H9 (cell line): ENCODE measurements around the gene PTGS1. TPM values are rescaled to one million over a fixed set of nuclear protein-coding genes. Genes with fewer than 3 reads are reported as not detected.

Experiments used
- DNase-seq: peaks from one replicate; pipeline ENCODE4 v3.0.0-alpha.2; 2017
- H2AFZ ChIP-seq: one replicate; pipeline ENCODE4 v1.6.1; 2013; ENCODE audit warnings: mild to moderate bottlenecking, low read length, control low read depth, moderate library complexity
- H2AK5ac ChIP-seq: 2 replicates; pipeline ENCODE4 v1.6.1; 2013; ENCODE audit warnings: low read length, control low read depth, mixed read lengths; ENCODE audit not compliant: insufficient read length
- H2BK120ac ChIP-seq: one replicate; pipeline ENCODE4 v1.6.1; 2013; ENCODE audit warnings: low read depth, mild to moderate bottlenecking, low read length, control low read depth, inconsistent platforms; ENCODE audit not compliant: poor library complexity, severe bottlenecking
- H2BK12ac ChIP-seq: 2 replicates; pipeline ENCODE4 v1.6.1; 2013; ENCODE audit warnings: low read length, control low read depth, mixed read lengths, low read depth; ENCODE audit not compliant: insufficient read length
- H2BK15ac ChIP-seq: 2 replicates; pipeline ENCODE4 v1.6.1; 2013; ENCODE audit warnings: low read depth, low read length, control low read depth
- H2BK20ac ChIP-seq: one replicate; pipeline ENCODE4 v1.6.1; 2013; ENCODE audit warnings: low read depth, mild to moderate bottlenecking, low read length, control low read depth, inconsistent platforms; ENCODE audit not compliant: poor library complexity, severe bottlenecking
- H2BK5ac ChIP-seq: 2 replicates; pipeline ENCODE4 v1.6.1; 2013; ENCODE audit warnings: low read length, control low read depth, mixed read lengths; ENCODE audit not compliant: insufficient read length
- H3K14ac ChIP-seq: 2 replicates; pipeline ENCODE4 v1.6.1; 2013; ENCODE audit warnings: low read length, control low read depth; ENCODE audit not compliant: insufficient read depth
- H3K18ac ChIP-seq: 2 replicates; pipeline ENCODE4 v1.6.1; 2013; ENCODE audit warnings: low read depth, mild to moderate bottlenecking, mixed read lengths, low read length, control low read depth; ENCODE audit not compliant: insufficient read length
- H3K23ac ChIP-seq: 2 replicates; pipeline ENCODE4 v1.6.1; 2013; ENCODE audit warnings: low read length, control low read depth, mixed read lengths, low read depth; ENCODE audit not compliant: insufficient read length
- H3K23me2 ChIP-seq: 2 replicates; pipeline ENCODE4 v1.6.1; 2013; ENCODE audit warnings: low read depth, mild to moderate bottlenecking, mixed read lengths, low read length, control low read depth; ENCODE audit not compliant: insufficient read length, poor library complexity, severe bottlenecking
- H3K27ac ChIP-seq: 2 replicates; pipeline ENCODE4 v1.5.1; 2013; ENCODE audit warnings: low read length, control low read depth, mixed read lengths, low read depth; ENCODE audit not compliant: insufficient read length
- H3K27me3 ChIP-seq: 2 replicates; pipeline ENCODE4 v1.6.1; 2013; ENCODE audit warnings: low read length, control low read depth, inconsistent platforms; ENCODE audit not compliant: insufficient read depth
- H3K4ac ChIP-seq: 2 replicates; pipeline ENCODE4 v1.6.1; 2013; ENCODE audit warnings: low read depth, mild to moderate bottlenecking, control low read depth, inconsistent platforms, low read length, moderate library complexity
- H3K4me1 ChIP-seq: 2 replicates; pipeline ENCODE4 v1.6.1; 2013; ENCODE audit warnings: low read length, control low read depth, inconsistent platforms; ENCODE audit not compliant: insufficient read depth
- H3K4me2 ChIP-seq: 2 replicates; pipeline ENCODE4 v1.6.1; 2013; ENCODE audit warnings: low read length, control low read depth, mixed read lengths; ENCODE audit not compliant: insufficient read length, insufficient read depth
- H3K56ac ChIP-seq: 2 replicates; pipeline ENCODE4 v1.6.1; 2013; ENCODE audit warnings: low read depth, mild to moderate bottlenecking, mixed read lengths, low read length, control low read depth; ENCODE audit not compliant: insufficient read length
- H3K79me1 ChIP-seq: 2 replicates; pipeline ENCODE4 v1.6.1; 2013; ENCODE audit warnings: low read depth, mild to moderate bottlenecking, moderate library complexity, low read length, control low read depth, inconsistent platforms; ENCODE audit not compliant: insufficient read depth, poor library complexity, severe bottlenecking
- H3K79me2 ChIP-seq: 2 replicates; pipeline ENCODE4 v1.6.1; 2013; ENCODE audit warnings: low read length, control low read depth, inconsistent platforms; ENCODE audit not compliant: insufficient read depth
- H3K9ac ChIP-seq: 2 replicates; pipeline ENCODE4 v1.6.1; 2013; ENCODE audit warnings: low read length, control low read depth, mixed read lengths; ENCODE audit not compliant: insufficient read length; ENCODE audit errors: extremely low read depth
- H3K9me3 ChIP-seq: one replicate; pipeline ENCODE4 v1.6.1; 2013; ENCODE audit warnings: low read depth, low read length, inconsistent platforms; ENCODE audit not compliant: control insufficient read depth
- H3T11ph ChIP-seq: one replicate; pipeline ENCODE4 v1.6.1; 2013; ENCODE audit warnings: mild to moderate bottlenecking, low read length, control low read depth, inconsistent platforms
- H4K20me1 ChIP-seq: one replicate; pipeline ENCODE4 v1.6.1; 2013; ENCODE audit not compliant: control insufficient read depth, insufficient read length, insufficient read depth
- H4K5ac ChIP-seq: 2 replicates; pipeline ENCODE4 v1.6.1; 2013; ENCODE audit warnings: low read depth, mild to moderate bottlenecking, mixed read lengths, low read length, control low read depth; ENCODE audit not compliant: insufficient read length
- H4K8ac ChIP-seq: replicated peaks from 2 replicates; pipeline ENCODE4 v1.6.1; 2013; ENCODE audit warnings: low read length, control low read depth, mixed read lengths, low read depth; ENCODE audit not compliant: insufficient read length
- H4K91ac ChIP-seq: 2 replicates; pipeline ENCODE4 v1.6.1; 2013; ENCODE audit warnings: low read depth, mild to moderate bottlenecking, moderate library complexity, mixed read lengths, low read length, control low read depth; ENCODE audit not compliant: insufficient read length
- H3K27ac Mint-ChIP-seq, 3 experiments: 2 replicates in 2 of 3; 3 replicates in 1 of 3; pipeline ENCODE4 v1.8.0; 2020 to 2021; ENCODE audit warnings: mixed read lengths in 3 of 3, mild to moderate bottlenecking in 1 of 3, moderate library complexity in 1 of 3
- H3K27me3 Mint-ChIP-seq: 2 replicates; pipeline ENCODE4 v1.8.0; 2021; ENCODE audit warnings: low read depth, mild to moderate bottlenecking, moderate library complexity, mixed read lengths
- H3K36me3 Mint-ChIP-seq, 3 experiments: 2 replicates in 2 of 3; 3 replicates in 1 of 3; pipeline ENCODE4 v1.8.0; 2020 to 2021; ENCODE audit warnings: low read depth in 3 of 3, mixed read lengths in 3 of 3; ENCODE audit not compliant: insufficient read depth in 1 of 3
- H3K4me1 Mint-ChIP-seq, 2 experiments: 2 replicates each; pipeline ENCODE4 v1.8.0; 2020; ENCODE audit warnings: mixed read lengths in 2 of 2
- H3K4me3 Mint-ChIP-seq, 2 experiments: 2 replicates in 1 of 2; 3 replicates in 1 of 2; pipeline ENCODE4 v1.8.0; 2020 to 2021; ENCODE audit warnings: mild to moderate bottlenecking in 2 of 2, mixed read lengths in 2 of 2, moderate library complexity in 1 of 2
- H3K9me3 Mint-ChIP-seq, 2 experiments: 2 replicates in 1 of 2; 3 replicates in 1 of 2; pipeline ENCODE4 v1.8.0; 2020; ENCODE audit warnings: mild to moderate bottlenecking in 2 of 2, mixed read lengths in 2 of 2, moderate library complexity in 1 of 2
- CTCF ChIP-seq: fragments of 200-600 bp; sonication (generic); conservative IDR thresholded peaks from 3 replicates; pipeline ENCODE4 v1.8.0; 2021; ENCODE audit warnings: antibody characterized with exemption, mild to moderate bottlenecking
- WGBS: extraction: QIAGEN DNeasy Blood & Tissue Kit; methylation state at CpG from one replicate; pipeline ENCODE4 v1.1.7; 2013; ENCODE audit warnings: missing lambda C conversion rate, low lambda C conversion rate, mixed read lengths; ENCODE audit not compliant: insufficient read length; ENCODE audit errors: extremely low coverage; 5-methylcytosine and 5-hydroxymethylcytosine counted together
- total RNA-seq: library from RNA; stranded (reverse); gene quantifications from 2 replicates; pipeline ENCODE4 v1.2.1, GENCODE V29; 2021

The PTGS1 gene
- total RNA-seq, 1 experiment from 2014 or later: 1.3 TPM

- no peak for DNase-seq
- no peak overlapping the region for H2AK5ac ChIP-seq
- no peak overlapping the region for H4K8ac ChIP-seq
- no peak overlapping the region for H2AFZ ChIP-seq
- peaks cover 4% of the 10 kb centered on the region; the same call in 1 of the 2 replicates for H3K4me1 ChIP-seq
- no CpG with 5 or more reads among the region's 5 CpGs for WGBS
- no peak overlapping the region for H3K18ac ChIP-seq
- Mint-ChIP-seq H3K36me3 (no peaks in the 10 kb centered on the region), H3K27ac (no peak overlapping the region), H3K4me3 (peak overlapping the region; percentile 62 to 80), H3K4me1 (peaks cover 22 to 42% of the 10 kb centered on the region in 2 experiments), H3K9me3 (no peaks in the 10 kb centered on the region), H3K27me3 (peaks cover 56% of the 10 kb centered on the region)
- H2BK5ac ChIP-seq: no peak overlapping the region
- no peak overlapping the region for H3K4ac ChIP-seq
- no peak overlapping the region for H3K23ac ChIP-seq
- H3K9me3 ChIP-seq: no peaks in the 10 kb centered on the region
- no peak overlapping the region for H4K5ac ChIP-seq
- H3K27me3 ChIP-seq: peaks cover 18% of the 10 kb centered on the region; the same call in 1 of the 2 replicates
- no peak for TF ChIP-seq CTCF
- H2BK20ac ChIP-seq: no peak overlapping the region
- no peak overlapping the region for H3T11ph ChIP-seq
- H2BK12ac ChIP-seq: no peak overlapping the region
- no peak overlapping the region for H2BK15ac ChIP-seq
- H3K79me1 ChIP-seq: no peaks in the 10 kb centered on the region
- no peak overlapping the region; the same call in 1 of the 2 replicates for H3K14ac ChIP-seq
- H3K4me2 ChIP-seq: peak overlapping the region; percentile 84
- no peaks in the 10 kb centered on the region for H3K79me2 ChIP-seq
- peaks cover 5% of the 10 kb centered on the region for H3K23me2 ChIP-seq
- H2BK120ac ChIP-seq: no peak overlapping the region
- no peak overlapping the region for H3K9ac ChIP-seq
- H3K27ac ChIP-seq: no peak overlapping the region
- H4K20me1 ChIP-seq: no peaks in the 10 kb centered on the region
- no peak overlapping the region for H3K56ac ChIP-seq
- no peak overlapping the region for H4K91ac ChIP-seq
These were observed 521 bp upstream of the PTGS1 start for GRCh38 chr9:122370303-122370702.
